HepG2 (cell line): ENCODE data around the gene TMEM198. TPM values are rescaled to one million over a fixed set of nuclear protein-coding genes. Genes with fewer than 3 reads are reported as not detected.
A peak's percentile ranks its signal among the peaks of the same experiment; 100 is the strongest.

ENCODE experiments used
- ARID5B ChIP-seq: IDR thresholded peaks from 2 replicates; pipeline ENCODE4 v1.4.0; 2020; ENCODE audit warnings: mild to moderate bottlenecking, missing genetic modification reagents
- REST ChIP-seq, 2 experiments: IDR thresholded peaks; 2 replicates each; pipeline ENCODE4 v1.6.1; 2011 to 2012; ENCODE audit warnings: low read length in 2 of 2, borderline replicate concordance in 1 of 2, low read depth in 1 of 2, mild to moderate bottlenecking in 1 of 2, moderate library complexity in 1 of 2
- ZNF3 ChIP-seq: IDR thresholded peaks from 2 replicates; pipeline ENCODE4 v1.7.0; 2017; ENCODE audit warnings: inconsistent platforms
- ZXDC ChIP-seq: sonication (generic); formaldehyde crosslinking; IDR thresholded peaks from 2 replicates; pipeline ENCODE4 v1.5.0; 2020; ENCODE audit warnings: mild to moderate bottlenecking, missing genetic modification reagents
- polyA plus RNA-seq, 8 experiments: library from polyadenylated mRNA; depleted of rRNA in 3 of 8; stranded (reverse) in 7 of 8; unstranded in 1 of 8; fragments of >200 nt; fragmentation: Illumina TruSeq in 4 of 8; extraction: Trizol in 4 of 8; gene quantifications; 2 replicates each; pipeline versions ENCODE4 v1.2.1 to v1.2.3, GENCODE V29; 2011 to 2016; ENCODE audit warnings: low read depth in 4 of 8, missing spikeins in 1 of 8, mixed read lengths in 1 of 8; ENCODE audit not compliant: insufficient read depth in 1 of 8
- total RNA-seq, 5 experiments: library from RNA; depleted of rRNA; stranded (reverse); fragments of >200 nt; fragmentation: Illumina TruSeq; extraction: Trizol; gene quantifications; 2 replicates each; pipeline ENCODE4 v1.2.3, GENCODE V29; 2016; ENCODE audit warnings: low read depth in 1 of 5
- TF ChIP-seq, protein P1 (sequence below): sonication (generic); formaldehyde crosslinking; IDR thresholded peaks from 2 replicates; pipeline ENCODE4 v1.5.1; 2020; ENCODE audit warnings: mild to moderate bottlenecking, missing genetic modification reagents, borderline replicate concordance
- TF ChIP-seq, protein P2 (sequence below): sonication (generic); formaldehyde crosslinking; IDR thresholded peaks from 2 replicates; pipeline ENCODE4 v1.4.0; 2020; ENCODE audit warnings: missing genetic modification reagents

Gene TMEM198
- total and polyA plus RNA-seq, 2 of the 13 experiments (the other 11 are each of a cell fraction or from before 2014, with no cell fraction given) = 17.3 to 23.5 TPM

DNA sequence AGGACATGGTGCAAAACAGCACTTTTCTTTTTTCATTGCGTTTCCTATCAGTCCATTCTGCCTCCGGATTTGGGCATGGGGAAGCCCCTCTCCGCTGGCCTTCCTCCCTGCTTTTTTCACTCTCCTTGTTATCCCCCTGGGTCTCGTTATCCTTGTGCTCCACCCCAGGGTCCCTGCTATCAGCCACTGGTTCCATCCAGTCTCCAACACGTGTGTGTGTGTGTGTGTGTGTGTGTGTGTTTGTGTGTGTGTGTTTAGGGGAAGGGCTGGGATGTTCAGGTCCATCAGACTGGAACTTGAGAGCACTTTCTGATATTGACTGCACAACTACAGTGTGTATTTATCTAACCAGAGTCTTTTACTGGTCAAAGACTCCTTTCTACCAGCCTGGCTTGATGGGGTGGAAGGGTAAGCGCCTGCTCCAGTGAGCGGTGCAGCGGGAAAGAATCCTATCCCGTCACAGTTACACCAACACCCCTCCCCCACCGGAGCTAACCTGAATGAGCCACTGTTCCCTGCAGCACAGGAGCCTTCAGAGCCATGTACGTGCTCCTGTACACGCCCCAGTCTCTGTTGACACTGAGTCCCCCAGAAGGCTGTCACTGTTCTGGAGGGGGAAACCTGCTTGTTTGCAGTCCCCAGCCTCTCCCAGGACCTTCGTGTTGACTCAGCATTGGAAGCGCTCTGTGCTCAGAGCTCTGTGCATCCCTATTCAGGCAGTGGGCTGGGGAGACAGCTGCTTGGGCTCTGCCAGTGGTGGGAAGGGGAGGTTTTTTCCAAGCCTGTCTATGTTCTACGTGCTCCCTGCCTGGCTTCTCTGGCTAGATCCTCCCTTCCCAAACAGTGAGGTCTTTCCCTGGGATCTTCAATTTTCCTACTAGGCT is 32.9 kb downstream of the TMEM198 start (continued):
- TF ChIP-seq REST (IDR thresholded peaks at IDR 0.05; ENCODE audit: borderline replicate concordance in 1 of 2, low read depth in 1 of 2, low read length in 2 of 2) (peak in 1 of 2 experiments; percentile 77; a peak in 2 of 4 replicates), ZNF3 (CRISPR knock-in tag) (no peak), ZXDC (no peak), ARID5B (CRISPR knock-in tag) (peak; percentile 95)
- TF ChIP-seq, protein P1, sequence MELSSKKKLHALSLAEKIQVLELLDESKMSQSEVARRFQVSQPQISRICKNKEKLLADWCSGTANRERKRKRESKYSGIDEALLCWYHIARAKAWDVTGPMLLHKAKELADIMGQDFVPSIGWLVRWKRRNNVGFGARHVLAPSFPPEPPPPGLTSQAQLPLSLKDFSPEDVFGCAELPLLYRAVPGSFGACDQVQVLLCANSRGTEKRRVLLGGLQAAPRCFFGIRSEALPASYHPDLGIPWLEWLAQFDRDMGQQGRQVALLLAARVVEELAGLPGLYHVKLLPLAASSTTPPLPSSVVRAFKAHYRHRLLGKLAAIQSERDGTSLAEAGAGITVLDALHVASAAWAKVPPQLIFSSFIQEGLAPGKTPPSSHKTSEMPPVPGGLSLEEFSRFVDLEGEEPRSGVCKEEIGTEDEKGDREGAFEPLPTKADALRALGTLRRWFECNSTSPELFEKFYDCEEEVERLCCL (CRISPR knock-in tag) = no peak
- TF ChIP-seq, protein P2, sequence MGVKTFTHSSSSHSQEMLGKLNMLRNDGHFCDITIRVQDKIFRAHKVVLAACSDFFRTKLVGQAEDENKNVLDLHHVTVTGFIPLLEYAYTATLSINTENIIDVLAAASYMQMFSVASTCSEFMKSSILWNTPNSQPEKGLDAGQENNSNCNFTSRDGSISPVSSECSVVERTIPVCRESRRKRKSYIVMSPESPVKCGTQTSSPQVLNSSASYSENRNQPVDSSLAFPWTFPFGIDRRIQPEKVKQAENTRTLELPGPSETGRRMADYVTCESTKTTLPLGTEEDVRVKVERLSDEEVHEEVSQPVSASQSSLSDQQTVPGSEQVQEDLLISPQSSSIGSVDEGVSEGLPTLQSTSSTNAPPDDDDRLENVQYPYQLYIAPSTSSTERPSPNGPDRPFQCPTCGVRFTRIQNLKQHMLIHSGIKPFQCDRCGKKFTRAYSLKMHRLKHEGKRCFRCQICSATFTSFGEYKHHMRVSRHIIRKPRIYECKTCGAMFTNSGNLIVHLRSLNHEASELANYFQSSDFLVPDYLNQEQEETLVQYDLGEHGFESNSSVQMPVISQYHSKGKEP = no peak
